GM12892 (cell line): ENCODE measurements around the gene HDAC10.

Experiments
- POLR2A ChIP-seq: IDR thresholded peaks from 2 replicates; pipeline ENCODE4 v1.6.1; 2011; ENCODE audit warnings: low read depth, low read length, control low read depth
- POLR2AphosphoS5 ChIP-seq: IDR thresholded peaks from 2 replicates; pipeline ENCODE4 v1.6.1; 2011; ENCODE audit warnings: low read depth, low read length, control low read depth
- TAF1 ChIP-seq: IDR thresholded peaks from 2 replicates; pipeline ENCODE4 v1.6.1; 2011; ENCODE audit warnings: low read depth, mild to moderate bottlenecking, control low read depth, low read length, borderline replicate concordance

DNA sequence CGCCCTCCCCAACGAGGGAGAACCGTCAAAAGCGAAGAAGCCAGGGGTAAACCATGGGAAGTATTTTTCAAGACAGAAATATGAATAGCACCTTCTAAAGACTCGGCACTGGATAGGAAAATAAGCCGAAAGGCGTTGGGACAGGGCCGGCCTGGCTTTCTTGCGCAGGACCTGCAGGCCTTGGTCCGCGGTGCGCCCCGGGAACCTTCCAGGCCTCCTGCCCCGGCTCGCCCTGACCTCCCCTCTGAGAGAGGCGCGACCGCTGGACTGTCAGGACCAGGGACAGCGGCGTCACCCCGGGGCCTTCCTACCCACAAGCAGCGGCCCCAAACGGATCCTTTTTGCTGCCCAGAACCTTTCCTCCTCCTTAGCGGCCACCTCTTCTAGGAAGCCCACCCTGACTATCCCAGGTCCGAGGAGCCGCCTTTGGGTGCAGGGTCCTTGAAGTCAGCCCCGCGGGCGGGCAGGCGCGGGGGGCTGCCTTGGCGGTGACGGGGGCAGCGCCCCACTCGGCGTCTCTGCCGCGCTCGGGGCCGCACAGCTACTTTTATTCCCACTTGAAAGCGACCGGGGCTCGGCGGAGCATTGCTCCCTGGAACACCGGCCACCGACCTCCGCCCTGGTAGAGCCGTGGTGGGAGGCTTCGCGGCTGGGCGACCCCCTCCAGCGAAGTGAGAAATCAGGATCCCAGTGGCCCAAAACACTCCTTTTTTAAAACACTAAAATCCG is 19.8 kb upstream of the HDAC10 start:
- TF ChIP-seq TAF1 (no peak), POLR2AphosphoS5 (no peak), POLR2A (no peak)
